ENCODE measurements around the gene PARD6G. TPM values are rescaled to one million over a fixed set of nuclear protein-coding genes. Genes with fewer than 3 reads are reported as not detected.

PARD6G gene
- total RNA-seq, 1 experiment from 2014 or later, result not detected

- no peaks in the 10 kb centered on the region for H3K79me2 ChIP-seq (ENCODE audit: low read length)
- H3K27me3 ChIP-seq (ENCODE audit: low read length), result no peaks in the 10 kb centered on the region
- no peak overlapping the region for H3K27ac ChIP-seq (ENCODE audit: low read length)
- H3K4me3 ChIP-seq (ENCODE audit: low read length), result no peak overlapping the region
- DNase-seq, result no peak
- no peak overlapping the region for H3K9ac ChIP-seq (ENCODE audit: low read length)
- no peaks in the 10 kb centered on the region for H4K20me1 ChIP-seq (ENCODE audit: insufficient read depth, low read depth, low read length)
- no peaks in the 10 kb centered on the region for H3K9me3 ChIP-seq (ENCODE audit: low read length)
- no peaks in the 10 kb centered on the region for H3K9me2 ChIP-seq (replicated peaks; ENCODE audit: insufficient read depth, low read length)
- H3K4me1 ChIP-seq (ENCODE audit: low read length), result no peaks in the 10 kb centered on the region
- no peak overlapping the region for H2AFZ ChIP-seq (ENCODE audit: low read length)
- H3K4me2 ChIP-seq (ENCODE audit: low read depth, low read length, poor library complexity, severe bottlenecking), result no peak overlapping the region
- no peaks in the 10 kb centered on the region for H3K36me3 ChIP-seq (ENCODE audit: insufficient read depth, low read length)
Measured at GRCh38 chr18:80192653-80193385, 54.5 kb downstream of the PARD6G start.

- no peak overlapping the region for H3K9ac ChIP-seq (ENCODE audit: low read length)
Measured at GRCh38 chr18:80191907-80192652, 55.2 kb downstream of the PARD6G start.

GRCh38 chr18:80191264-80191663 lies 56.0 kb downstream of the PARD6G start:
- H3K4me2 ChIP-seq (ENCODE audit: low read depth, low read length, poor library complexity, severe bottlenecking), result no peak overlapping the region

More at GRCh38 chr18:80191907-80192652, 55.2 kb downstream of the PARD6G start:
- H3K9me3 ChIP-seq (ENCODE audit: low read length), result no peaks in the 10 kb centered on the region
- no peak overlapping the region for H3K4me3 ChIP-seq (ENCODE audit: low read length)
- no peaks in the 10 kb centered on the region for H4K20me1 ChIP-seq (ENCODE audit: insufficient read depth, low read depth, low read length)
- H3K36me3 ChIP-seq (ENCODE audit: insufficient read depth, low read length), result no peaks in the 10 kb centered on the region
- no peaks in the 10 kb centered on the region for H3K27me3 ChIP-seq (ENCODE audit: low read length)
- H2AFZ ChIP-seq (ENCODE audit: low read length), result no peak overlapping the region
- no peak overlapping the region for H3K4me2 ChIP-seq (ENCODE audit: low read depth, low read length, poor library complexity, severe bottlenecking)
- H3K27ac ChIP-seq (ENCODE audit: low read length), result no peak overlapping the region
- DNase-seq, result no peak
- no peaks in the 10 kb centered on the region for H3K79me2 ChIP-seq (ENCODE audit: low read length)
- no peaks in the 10 kb centered on the region for H3K4me1 ChIP-seq (ENCODE audit: low read length)
- H3K9me2 ChIP-seq (replicated peaks; ENCODE audit: insufficient read depth, low read length), result no peaks in the 10 kb centered on the region

GRCh38 chr18:80190311-80190710 lies 57.0 kb downstream of the PARD6G start:
- H3K27me3 ChIP-seq (ENCODE audit: low read length), result no peaks in the 10 kb centered on the region
- no peak for DNase-seq
- H3K4me2 ChIP-seq (ENCODE audit: low read depth, low read length, poor library complexity, severe bottlenecking), result no peak overlapping the region
- H3K27ac ChIP-seq (ENCODE audit: low read length), result no peak overlapping the region
- H3K4me3 ChIP-seq (ENCODE audit: low read length), result no peak overlapping the region
- no peak overlapping the region for H3K9ac ChIP-seq (ENCODE audit: low read length)
- no peaks in the 10 kb centered on the region for H3K9me2 ChIP-seq (replicated peaks; ENCODE audit: insufficient read depth, low read length)
- H3K36me3 ChIP-seq (ENCODE audit: insufficient read depth, low read length), result no peaks in the 10 kb centered on the region
- no peaks in the 10 kb centered on the region for H4K20me1 ChIP-seq (ENCODE audit: insufficient read depth, low read depth, low read length)
- H2AFZ ChIP-seq (ENCODE audit: low read length), result no peak overlapping the region
- H3K4me1 ChIP-seq (ENCODE audit: low read length), result no peaks in the 10 kb centered on the region
- no peaks in the 10 kb centered on the region for H3K79me2 ChIP-seq (ENCODE audit: low read length)
- H3K9me3 ChIP-seq (ENCODE audit: low read length), result no peaks in the 10 kb centered on the region

More at GRCh38 chr18:80191264-80191663, 56.0 kb downstream of the PARD6G start:
- no peaks in the 10 kb centered on the region for H3K27me3 ChIP-seq (ENCODE audit: low read length)
- no peak for DNase-seq
- H2AFZ ChIP-seq (ENCODE audit: low read length), result no peak overlapping the region
- no peaks in the 10 kb centered on the region for H3K36me3 ChIP-seq (ENCODE audit: insufficient read depth, low read length)
- H4K20me1 ChIP-seq (ENCODE audit: insufficient read depth, low read depth, low read length), result no peaks in the 10 kb centered on the region
- no peaks in the 10 kb centered on the region for H3K9me3 ChIP-seq (ENCODE audit: low read length)
- H3K27ac ChIP-seq (ENCODE audit: low read length), result no peak overlapping the region
- no peaks in the 10 kb centered on the region for H3K79me2 ChIP-seq (ENCODE audit: low read length)
- H3K9ac ChIP-seq (ENCODE audit: low read length), result no peak overlapping the region
- H3K4me1 ChIP-seq (ENCODE audit: low read length), result no peaks in the 10 kb centered on the region
- no peak overlapping the region for H3K4me3 ChIP-seq (ENCODE audit: low read length)
- no peaks in the 10 kb centered on the region for H3K9me2 ChIP-seq (replicated peaks; ENCODE audit: insufficient read depth, low read length)

- Histone ChIP-seq H3K4me2 (ENCODE audit: low read depth, low read length, poor library complexity, severe bottlenecking) (no peak overlapping the region), H4K20me1 (ENCODE audit: insufficient read depth, low read depth, low read length) (no peaks in the 10 kb centered on the region), H2AFZ (ENCODE audit: low read length) (no peak overlapping the region), H3K27ac (ENCODE audit: low read length) (no peak overlapping the region), H3K79me2 (ENCODE audit: low read length) (no peaks in the 10 kb centered on the region), H3K9me2 (replicated peaks; ENCODE audit: insufficient read depth, low read length) (no peaks in the 10 kb centered on the region), H3K4me3 (ENCODE audit: low read length) (no peak overlapping the region), H3K9ac (ENCODE audit: low read length) (no peak overlapping the region), H3K27me3 (ENCODE audit: low read length) (no peaks in the 10 kb centered on the region), H3K36me3 (ENCODE audit: insufficient read depth, low read length) (no peaks in the 10 kb centered on the region), H3K4me1 (ENCODE audit: low read length) (no peaks in the 10 kb centered on the region), H3K9me3 (ENCODE audit: low read length) (no peaks in the 10 kb centered on the region)
- no peak for DNase-seq
Measured at GRCh38 chr18:80189531-80189865, 57.8 kb downstream of the PARD6G start.

GRCh38 chr18:80188643-80189530 lies 58.4 kb downstream of the PARD6G start:
- Histone ChIP-seq H3K4me2 (ENCODE audit: low read depth, low read length, poor library complexity, severe bottlenecking) (no peak overlapping the region), H4K20me1 (ENCODE audit: insufficient read depth, low read depth, low read length) (no peaks in the 10 kb centered on the region), H3K79me2 (ENCODE audit: low read length) (no peaks in the 10 kb centered on the region), H3K27ac (ENCODE audit: low read length) (no peak overlapping the region), H3K4me1 (ENCODE audit: low read length) (no peaks in the 10 kb centered on the region), H3K9me2 (replicated peaks; ENCODE audit: insufficient read depth, low read length) (no peaks in the 10 kb centered on the region), H3K4me3 (ENCODE audit: low read length) (no peak overlapping the region), H3K9ac (ENCODE audit: low read length) (no peak overlapping the region), H3K9me3 (ENCODE audit: low read length) (no peaks in the 10 kb centered on the region), H2AFZ (ENCODE audit: low read length) (no peak overlapping the region), H3K36me3 (ENCODE audit: insufficient read depth, low read length) (no peaks in the 10 kb centered on the region), H3K27me3 (ENCODE audit: low read length) (no peaks in the 10 kb centered on the region)
- DNase-seq, result no peak

GRCh38 chr18:80187956-80188642 lies 59.2 kb downstream of the PARD6G start:
- H3K36me3 ChIP-seq (ENCODE audit: insufficient read depth, low read length), result no peaks in the 10 kb centered on the region
- no peaks in the 10 kb centered on the region for H3K9me3 ChIP-seq (ENCODE audit: low read length)
- no peaks in the 10 kb centered on the region for H3K9me2 ChIP-seq (replicated peaks; ENCODE audit: insufficient read depth, low read length)
- H3K4me2 ChIP-seq (ENCODE audit: low read depth, low read length, poor library complexity, severe bottlenecking), result no peak overlapping the region
- no peak overlapping the region for H3K27ac ChIP-seq (ENCODE audit: low read length)
- H3K9ac ChIP-seq (ENCODE audit: low read length), result no peak overlapping the region
- no peak for DNase-seq
- H4K20me1 ChIP-seq (ENCODE audit: insufficient read depth, low read depth, low read length), result no peaks in the 10 kb centered on the region
- no peaks in the 10 kb centered on the region for H3K79me2 ChIP-seq (ENCODE audit: low read length)
- H3K4me3 ChIP-seq (ENCODE audit: low read length), result no peak overlapping the region
- no peaks in the 10 kb centered on the region for H3K4me1 ChIP-seq (ENCODE audit: low read length)
- H2AFZ ChIP-seq (ENCODE audit: low read length), result no peak overlapping the region
- no peaks in the 10 kb centered on the region for H3K27me3 ChIP-seq (ENCODE audit: low read length)
